Gastrocnemius medialis (tissue), 4 donors: Measurements from ENCODE around the gene LMBR1. TPM values are rescaled to one million over a fixed set of nuclear protein-coding genes. Genes with fewer than 3 reads are reported as not detected.

Source experiments
- ATAC-seq, 2 donors: fragments of 150-250 bp; one replicate each; pipeline ENCODE4 v1.9.1; 2016
- DNase-seq, 2 donors: peaks; one replicate each; pipeline ENCODE4 v3.0.0-alpha.2; 2019
- H3K27ac ChIP-seq, 4 donors: fragments of 200-600 bp; sonication (generic); 1 replicate in 1 of 4; 2 replicates in 3 of 4; pipeline ENCODE4 v1.5.1; 2016 to 2018; ENCODE audit warnings: mild to moderate bottlenecking in 2 of 4, moderate library complexity in 1 of 4
- H3K27me3 ChIP-seq, 3 donors: fragments of 200-600 bp; sonication (generic) in 2 of 3; 1 replicate in 1 of 3; 2 replicates in 2 of 3; pipeline versions ENCODE4 v1.5.1 to v1.6.0; 2016 to 2019; ENCODE audit warnings: mild to moderate bottlenecking in 1 of 3, moderate library complexity in 1 of 3
- H3K36me3 ChIP-seq, 2 donors: fragments of 200-600 bp; sonication (generic) in 1 of 2; one replicate each; pipeline ENCODE4 v1.5.1; 2017 to 2018
- H3K4me1 ChIP-seq, 2 donors: fragments of 200-600 bp; sonication (generic) in 1 of 2; one replicate each; pipeline ENCODE4 v1.5.1; 2016 to 2017; ENCODE audit warnings: mild to moderate bottlenecking in 2 of 2
- H3K4me3 ChIP-seq, 4 donors: fragments of 200-600 bp; sonication (generic) in 3 of 4; 1 replicate in 1 of 4; 2 replicates in 3 of 4; pipeline ENCODE4 v1.5.1; 2016 to 2019; ENCODE audit warnings: mild to moderate bottlenecking in 2 of 4
- H3K9me3 ChIP-seq, 3 donors: fragments of 200-600 bp; sonication (generic) in 2 of 3; 1 replicate in 1 of 3; 2 replicates in 2 of 3; pipeline ENCODE4 v1.5.1; 2016 to 2019
- POLR2A ChIP-seq, 2 donors: fragments of 450-650 bp; IDR thresholded peaks; one replicate each; pipeline ENCODE4 v1.6.1; 2017; ENCODE audit warnings: antibody characterized with exemption in 2 of 2, mild to moderate bottlenecking in 2 of 2, moderate library complexity in 2 of 2
- in situ Hi-C, 4 donors: fragments of 200-750 bp; cut with MboI; loops; one replicate each; pipeline versions ENCODE4 v1.15.0 to v1.8.0; 2017; ENCODE audit warnings: low sequenced_read_pairs in 4 of 4
- intact Hi-C: fragments of 100-400 bp; cut with DNase I; formaldehyde crosslinking; loops from one replicate; pipeline ENCODE4 v1.15.1; 2023; ENCODE audit warnings: low total_unique reads
- total RNA-seq, 4 donors: library from RNA; depleted of rRNA; stranded (reverse); fragments of >200 nt; gene quantifications; one replicate each; pipeline versions ENCODE4 v1.1.0 to v1.2.3, GENCODE V29; 2016
- TF ChIP-seq, protein P1 (sequence below), 5 experiments: fragments of 450-650 bp in 3 of 5; fragments of 200-600 bp in 2 of 5; sonication (generic) in 2 of 5; IDR thresholded peaks in 4 of 5; conservative IDR thresholded peaks in 1 of 5; 1 replicate in 4 of 5; 2 replicates in 1 of 5; pipeline ENCODE4 v1.5.1; 2016 to 2019; ENCODE audit warnings: antibody characterized with exemption in 5 of 5, mild to moderate bottlenecking in 3 of 5, moderate library complexity in 3 of 5

Gene LMBR1
- total RNA-seq, 4 donors from 2014 or later: 27.9 to 87.0 (median 35.3) TPM

DNA sequence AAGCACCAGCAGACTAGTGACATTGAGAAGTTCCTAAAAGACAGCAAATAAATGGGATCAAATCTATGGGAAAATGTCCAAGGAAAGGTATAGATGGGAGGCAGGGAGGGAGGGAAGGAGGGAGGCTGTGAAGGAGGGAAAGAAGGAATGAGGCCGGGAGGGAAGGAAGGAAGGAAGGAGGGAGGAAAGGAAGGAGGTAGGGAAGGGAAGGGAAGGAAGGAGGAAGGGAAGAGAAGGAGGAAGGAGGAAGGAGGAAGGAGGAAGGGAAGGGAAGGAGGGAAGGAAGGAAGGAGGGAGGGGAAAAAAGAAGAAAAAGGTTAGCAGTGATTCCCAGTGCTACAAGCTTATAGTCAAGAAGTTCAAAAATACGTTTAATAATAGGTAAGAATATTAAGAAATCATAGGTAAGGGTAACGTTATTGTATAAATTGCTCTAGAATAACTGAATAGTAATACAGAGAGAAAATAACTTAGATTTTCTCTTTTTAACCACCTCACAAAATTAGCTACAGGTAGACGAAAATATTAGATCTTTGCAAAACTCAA is 106.9 kb downstream of the LMBR1 start:
- no peak for TF ChIP-seq POLR2A (IDR thresholded peaks at IDR 0.05)
- TF ChIP-seq, protein P1, sequence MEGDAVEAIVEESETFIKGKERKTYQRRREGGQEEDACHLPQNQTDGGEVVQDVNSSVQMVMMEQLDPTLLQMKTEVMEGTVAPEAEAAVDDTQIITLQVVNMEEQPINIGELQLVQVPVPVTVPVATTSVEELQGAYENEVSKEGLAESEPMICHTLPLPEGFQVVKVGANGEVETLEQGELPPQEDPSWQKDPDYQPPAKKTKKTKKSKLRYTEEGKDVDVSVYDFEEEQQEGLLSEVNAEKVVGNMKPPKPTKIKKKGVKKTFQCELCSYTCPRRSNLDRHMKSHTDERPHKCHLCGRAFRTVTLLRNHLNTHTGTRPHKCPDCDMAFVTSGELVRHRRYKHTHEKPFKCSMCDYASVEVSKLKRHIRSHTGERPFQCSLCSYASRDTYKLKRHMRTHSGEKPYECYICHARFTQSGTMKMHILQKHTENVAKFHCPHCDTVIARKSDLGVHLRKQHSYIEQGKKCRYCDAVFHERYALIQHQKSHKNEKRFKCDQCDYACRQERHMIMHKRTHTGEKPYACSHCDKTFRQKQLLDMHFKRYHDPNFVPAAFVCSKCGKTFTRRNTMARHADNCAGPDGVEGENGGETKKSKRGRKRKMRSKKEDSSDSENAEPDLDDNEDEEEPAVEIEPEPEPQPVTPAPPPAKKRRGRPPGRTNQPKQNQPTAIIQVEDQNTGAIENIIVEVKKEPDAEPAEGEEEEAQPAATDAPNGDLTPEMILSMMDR (IDR thresholded peaks at IDR 0.05 in 4 of 5, conservative IDR thresholded peaks at IDR 0.05 in 1 of 5): no peak
- intact Hi-C loops (no loop called here), in situ Hi-C loops (no loop called here)
- no peak overlapping the region for H3K4me3 ChIP-seq
- no peaks in the 10 kb centered on the region for H3K9me3 ChIP-seq
- DNase-seq (no peak), ATAC-seq (no peak)
- no peaks in the 10 kb centered on the region for H3K36me3 ChIP-seq
- H3K27me3 ChIP-seq: no peaks in the 10 kb centered on the region
- no peaks in the 10 kb centered on the region for H3K4me1 ChIP-seq
- H3K27ac ChIP-seq: no peak overlapping the region

DNA sequence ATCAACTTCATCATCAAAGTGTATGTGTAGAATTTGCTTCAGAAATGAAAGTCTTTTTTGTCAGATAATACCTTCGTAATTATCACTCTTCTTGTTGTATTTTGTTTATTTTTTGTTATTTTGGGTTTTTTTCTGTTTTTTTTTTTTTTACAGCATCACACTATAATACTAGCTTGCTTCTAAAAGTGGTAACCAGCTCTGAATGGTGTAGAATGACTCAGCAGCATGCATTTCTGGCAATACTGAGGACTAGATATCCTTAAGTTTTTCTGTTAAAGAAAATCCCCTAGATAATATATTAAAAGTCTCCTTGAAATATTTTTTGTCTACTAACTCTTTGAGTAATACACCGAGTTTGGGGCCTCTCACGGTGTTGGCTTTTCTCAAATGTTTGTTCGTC is 109.1 kb downstream of the LMBR1 start:
- ATAC-seq (no peak), DNase-seq (no peak)
- Histone ChIP-seq H3K4me1 (no peaks in the 10 kb centered on the region), H3K27me3 (no peaks in the 10 kb centered on the region), H3K9me3 (no peaks in the 10 kb centered on the region), H3K4me3 (no peak overlapping the region), H3K27ac (no peak overlapping the region), H3K36me3 (no peaks in the 10 kb centered on the region)
- TF ChIP-seq, protein P1 (IDR thresholded peaks at IDR 0.05 in 4 of 5, conservative IDR thresholded peaks at IDR 0.05 in 1 of 5): no peak
- no peak for TF ChIP-seq POLR2A (IDR thresholded peaks at IDR 0.05)
- in situ Hi-C loops (no loop called here), intact Hi-C loops (no loop called here)

DNA sequence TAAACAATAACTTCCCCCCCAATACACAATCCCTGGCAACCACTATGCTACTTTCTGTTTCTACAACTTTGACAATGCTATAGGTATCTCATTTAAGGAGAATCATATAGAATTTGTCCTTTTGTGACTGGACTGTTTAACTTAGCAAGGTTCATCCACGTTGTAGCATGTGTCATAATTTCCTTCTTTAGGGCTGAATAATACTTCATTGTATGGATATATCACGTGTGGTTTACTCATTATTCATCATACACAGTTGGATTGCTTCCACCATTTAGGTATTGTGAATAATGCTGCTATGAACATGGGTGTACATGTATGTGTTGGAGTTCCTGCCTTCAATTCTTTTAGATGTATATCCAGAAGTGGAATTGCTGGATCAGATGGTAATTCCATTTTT is 111.0 kb downstream of the LMBR1 start:
- no peak overlapping the region for H3K4me3 ChIP-seq
- in situ Hi-C loops (no loop called here), intact Hi-C loops (no loop called here)
- H3K27me3 ChIP-seq: no peaks in the 10 kb centered on the region
- TF ChIP-seq, protein P1 (IDR thresholded peaks at IDR 0.05 in 4 of 5, conservative IDR thresholded peaks at IDR 0.05 in 1 of 5): no peak
- TF ChIP-seq POLR2A (IDR thresholded peaks at IDR 0.05): no peak
- no peak overlapping the region for H3K27ac ChIP-seq
- no peak for DNase-seq
- H3K4me1 ChIP-seq: no peaks in the 10 kb centered on the region
- no peak for ATAC-seq
- H3K9me3 ChIP-seq: no peaks in the 10 kb centered on the region
- no peaks in the 10 kb centered on the region for H3K36me3 ChIP-seq

GRCh38 chr7:156780724-156781455 is 112.1 kb downstream of the LMBR1 start:
- no peaks in the 10 kb centered on the region for H3K36me3 ChIP-seq
- no peak overlapping the region for H3K4me3 ChIP-seq
- no peaks in the 10 kb centered on the region for H3K27me3 ChIP-seq
- H3K9me3 ChIP-seq: no peaks in the 10 kb centered on the region
- intact Hi-C loops: no loop called here
- ATAC-seq (no peak), DNase-seq (no peak)
- no peak overlapping the region for H3K27ac ChIP-seq
- no peaks in the 10 kb centered on the region for H3K4me1 ChIP-seq
- in situ Hi-C loops: no loop called here
- no peak for TF ChIP-seq POLR2A (IDR thresholded peaks at IDR 0.05)
- TF ChIP-seq, protein P1 (IDR thresholded peaks at IDR 0.05 in 4 of 5, conservative IDR thresholded peaks at IDR 0.05 in 1 of 5): no peak
